ENCODE results near the gene SASH1. TPM values are rescaled to one million over a fixed set of nuclear protein-coding genes. Genes with fewer than 3 reads are reported as not detected.

Gene SASH1
- total and polyA plus RNA-seq, 8 donors = 5.8 to 82.6 (median 16.3) TPM

DNA sequence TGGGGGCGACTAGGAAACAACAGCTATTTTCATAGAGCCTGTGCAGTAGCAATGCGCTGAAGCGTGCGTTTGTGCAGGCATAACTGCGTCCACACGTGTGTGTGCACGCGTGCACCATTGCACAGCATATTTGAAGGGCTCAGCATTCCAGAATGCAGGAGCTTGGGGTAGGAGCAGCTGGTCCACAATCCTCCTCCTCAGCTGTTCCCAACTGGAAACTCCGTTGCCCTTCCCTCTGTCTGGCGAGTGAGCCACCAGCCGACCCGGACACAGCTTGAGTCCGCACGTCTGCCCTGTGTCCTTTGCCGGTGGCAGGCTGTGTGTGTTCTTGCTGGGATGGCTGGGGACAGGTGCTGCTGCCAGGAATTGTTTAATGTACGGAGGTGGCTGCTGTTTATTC lies 110.2 kb downstream of the SASH1 start:
- intact Hi-C loops (cut with DNase I; ENCODE audit: low total_unique reads) = no loop called here
- Histone ChIP-seq H3K4me1 (no peaks in the 10 kb centered on the region), H3K27me3 (no peaks in the 10 kb centered on the region), H3K4me3 (no peak overlapping the region), H3K27ac (no peak overlapping the region), H3K9me3 (no peaks in the 10 kb centered on the region), H3K36me3 (peaks cover 0 to 10% (median 0%) of the 10 kb centered on the region in 4 donors)
- no peak for DNase-seq
- TF ChIP-seq EP300 (IDR thresholded peaks at IDR 0.05) (no peak), POLR2AphosphoS5 (IDR thresholded peaks at IDR 0.05) (no peak), POLR2A (IDR thresholded peaks at IDR 0.05) (no peak)
- TF ChIP-seq, protein P1, sequence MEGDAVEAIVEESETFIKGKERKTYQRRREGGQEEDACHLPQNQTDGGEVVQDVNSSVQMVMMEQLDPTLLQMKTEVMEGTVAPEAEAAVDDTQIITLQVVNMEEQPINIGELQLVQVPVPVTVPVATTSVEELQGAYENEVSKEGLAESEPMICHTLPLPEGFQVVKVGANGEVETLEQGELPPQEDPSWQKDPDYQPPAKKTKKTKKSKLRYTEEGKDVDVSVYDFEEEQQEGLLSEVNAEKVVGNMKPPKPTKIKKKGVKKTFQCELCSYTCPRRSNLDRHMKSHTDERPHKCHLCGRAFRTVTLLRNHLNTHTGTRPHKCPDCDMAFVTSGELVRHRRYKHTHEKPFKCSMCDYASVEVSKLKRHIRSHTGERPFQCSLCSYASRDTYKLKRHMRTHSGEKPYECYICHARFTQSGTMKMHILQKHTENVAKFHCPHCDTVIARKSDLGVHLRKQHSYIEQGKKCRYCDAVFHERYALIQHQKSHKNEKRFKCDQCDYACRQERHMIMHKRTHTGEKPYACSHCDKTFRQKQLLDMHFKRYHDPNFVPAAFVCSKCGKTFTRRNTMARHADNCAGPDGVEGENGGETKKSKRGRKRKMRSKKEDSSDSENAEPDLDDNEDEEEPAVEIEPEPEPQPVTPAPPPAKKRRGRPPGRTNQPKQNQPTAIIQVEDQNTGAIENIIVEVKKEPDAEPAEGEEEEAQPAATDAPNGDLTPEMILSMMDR (IDR thresholded peaks at IDR 0.05) = no peak
- WGBS, 5 donors = 83 to 88% (median 86%) methylated on average over 13 to 16 of the region's 16 CpGs

DNA sequence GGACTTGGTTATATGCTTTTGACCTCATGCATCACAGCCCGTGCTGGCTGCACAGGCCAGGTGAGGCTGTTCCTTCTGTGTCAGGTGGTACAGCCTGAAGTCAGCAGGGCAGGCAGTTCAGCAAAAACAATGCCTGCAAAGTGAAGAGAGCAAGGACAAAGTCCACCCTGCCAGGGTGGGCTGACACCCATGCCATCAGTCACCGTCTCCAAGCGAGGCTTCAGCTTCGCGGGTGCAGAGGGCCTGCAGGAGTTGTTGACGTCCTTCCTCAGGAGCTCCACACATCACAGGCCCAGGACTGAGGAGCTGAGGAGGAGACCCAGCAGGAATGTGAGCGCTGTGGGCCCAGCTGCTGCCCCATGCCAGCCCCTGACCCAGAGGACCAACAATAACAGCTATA lies 111.3 kb downstream of the SASH1 start:
- peaks cover 0 to 10% (median 0%) of the 10 kb centered on the region in 4 donors for H3K36me3 ChIP-seq
- no peaks in the 10 kb centered on the region for H3K27me3 ChIP-seq
- 88 to 95% (median 90%) methylated on average over 6 to 7 of the region's 7 CpGs for WGBS, 5 donors
- H3K4me1 ChIP-seq = no peaks in the 10 kb centered on the region
- no peak for TF ChIP-seq POLR2A (IDR thresholded peaks at IDR 0.05)
- no peak for TF ChIP-seq EP300 (IDR thresholded peaks at IDR 0.05)
- TF ChIP-seq, protein P1 (IDR thresholded peaks at IDR 0.05) = no peak
- TF ChIP-seq POLR2AphosphoS5 (IDR thresholded peaks at IDR 0.05) = no peak
- DNase-seq = no peak
- no peak overlapping the region for H3K27ac ChIP-seq
- no peaks in the 10 kb centered on the region for H3K9me3 ChIP-seq
- no peak overlapping the region for H3K4me3 ChIP-seq
- intact Hi-C loops (cut with DNase I; ENCODE audit: low total_unique reads) = no loop called here

DNA sequence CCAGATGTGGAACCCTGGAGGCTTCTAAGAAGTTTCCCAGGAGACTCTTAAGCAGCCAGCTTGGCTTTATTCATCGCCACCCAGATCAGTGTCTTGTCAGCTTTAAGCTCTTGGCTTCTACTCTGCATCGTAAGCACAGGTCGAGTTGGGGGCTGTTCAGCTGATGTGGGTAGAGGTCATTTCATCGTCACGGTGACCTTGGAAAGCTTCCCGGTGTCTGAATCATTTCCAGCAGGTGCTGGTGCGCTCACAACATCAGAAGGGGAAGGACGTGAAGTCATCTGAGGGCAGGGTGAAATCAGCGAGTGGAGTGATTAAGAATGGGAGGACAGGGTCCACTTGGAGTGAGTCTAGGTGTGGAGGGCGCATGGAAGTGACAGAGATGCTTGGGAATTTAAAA lies 112.6 kb downstream of the SASH1 start:
- H3K27me3 ChIP-seq = no peaks in the 10 kb centered on the region
- H3K4me1 ChIP-seq = no peaks in the 10 kb centered on the region
- intact Hi-C loops (cut with DNase I; ENCODE audit: low total_unique reads) = no loop called here
- DNase-seq = peak in 1 of 2 donors; percentile 50
- peaks cover 0 to 6% (median 0%) of the 10 kb centered on the region in 4 donors for H3K36me3 ChIP-seq
- TF ChIP-seq POLR2A (IDR thresholded peaks at IDR 0.05) (no peak), EP300 (IDR thresholded peaks at IDR 0.05) (no peak), POLR2AphosphoS5 (IDR thresholded peaks at IDR 0.05) (no peak)
- TF ChIP-seq, protein P1 (IDR thresholded peaks at IDR 0.05) = no peak
- WGBS, 5 donors = 67 to 78% (median 75%) methylated on average over 10 of the region's 10 CpGs
- no peak overlapping the region for H3K4me3 ChIP-seq
- H3K9me3 ChIP-seq = no peaks in the 10 kb centered on the region
- H3K27ac ChIP-seq = no peak overlapping the region

DNA sequence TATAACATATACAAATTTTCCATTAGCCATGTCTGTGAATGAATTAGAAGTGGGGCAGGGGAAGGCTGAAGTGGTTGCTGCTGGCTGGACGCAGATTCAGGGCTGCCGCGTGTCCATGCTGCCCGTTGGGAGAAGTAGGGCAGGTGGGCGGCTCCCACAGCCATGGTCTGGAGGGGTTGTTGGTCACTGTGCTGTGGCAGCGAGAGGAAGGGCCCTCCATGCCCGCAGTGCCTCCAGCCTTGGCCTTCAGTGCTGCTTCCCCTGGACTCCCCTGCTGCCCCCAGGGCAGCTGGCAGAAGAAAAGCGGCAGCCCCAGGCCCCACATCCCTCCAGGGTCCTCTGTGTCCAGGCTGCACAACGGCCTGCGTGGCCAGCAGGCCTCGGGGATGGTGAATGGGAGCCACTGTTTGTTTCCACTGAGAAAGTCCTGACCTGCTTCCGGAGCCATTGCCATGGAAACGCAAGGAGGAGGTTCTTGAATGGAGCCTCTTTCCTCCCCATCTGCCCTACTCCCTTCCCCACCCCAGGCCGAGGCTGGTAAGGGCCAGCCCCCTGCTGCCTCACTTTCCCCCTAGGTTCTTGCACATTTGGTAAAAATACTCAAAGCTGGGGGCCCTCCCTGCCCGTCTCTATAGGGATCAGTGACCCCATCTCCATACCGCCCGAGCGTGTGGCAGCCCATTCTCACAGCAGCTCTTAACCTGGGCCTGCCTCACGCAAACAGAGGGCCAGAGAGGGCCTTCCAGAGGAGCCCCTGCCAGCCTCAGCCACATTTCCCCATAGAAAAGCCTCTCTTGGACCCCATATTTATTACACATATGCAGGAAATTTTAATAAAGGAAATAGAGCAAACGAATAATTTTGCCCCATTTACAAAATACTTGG lies 113.3 kb downstream of the SASH1 start:
- whole genome bisulfite sequencing, 5 donors = 84 to 90% (median 87%) methylated on average over 19 to 20 of the region's 20 CpGs
- Histone ChIP-seq H3K27ac (no peak overlapping the region), H3K36me3 (peaks cover 0 to 5% (median 0%) of the 10 kb centered on the region in 4 donors), H3K4me3 (no peak overlapping the region), H3K9me3 (no peaks in the 10 kb centered on the region), H3K4me1 (no peaks in the 10 kb centered on the region), H3K27me3 (no peaks in the 10 kb centered on the region)
- peak in 1 of 2 donors; percentile 65 for DNase-seq
- no peak for TF ChIP-seq POLR2A (IDR thresholded peaks at IDR 0.05)
- TF ChIP-seq, protein P1 (IDR thresholded peaks at IDR 0.05) = no peak
- no peak for TF ChIP-seq EP300 (IDR thresholded peaks at IDR 0.05)
- TF ChIP-seq POLR2AphosphoS5 (IDR thresholded peaks at IDR 0.05) = no peak
- intact Hi-C loops (cut with DNase I; ENCODE audit: low total_unique reads) = no loop called here
